Endodermal cell (in vitro differentiated cells): ENCODE data around the gene CCHCR1. TPM values are rescaled to one million over a fixed set of nuclear protein-coding genes. Genes with fewer than 3 reads are reported as not detected.
"Not testable (repeated sequence)": the region's sequence is repeated elsewhere in the genome, so short reads cannot be mapped to it uniquely, and the experiment has no call there.

ENCODE experiments used
- DNase-seq: peaks from one replicate; pipeline ENCODE4 v3.0.0-alpha.2; 2017
- H3K27ac ChIP-seq: 2 replicates; pipeline ENCODE4 v1.5.1; 2013; ENCODE audit warnings: mild to moderate bottlenecking, low read depth, low read length, moderate library complexity
- H3K27me3 ChIP-seq: 2 replicates; pipeline ENCODE4 v1.6.1; 2013; ENCODE audit warnings: mild to moderate bottlenecking, low read length, moderate library complexity; ENCODE audit not compliant: insufficient read depth, control insufficient read depth, poor library complexity, severe bottlenecking
- H3K36me3 ChIP-seq: 2 replicates; pipeline ENCODE4 v1.7.0; 2013; ENCODE audit warnings: mild to moderate bottlenecking, low read length, moderate library complexity; ENCODE audit not compliant: control insufficient read depth, insufficient read depth
- H3K4me1 ChIP-seq: one replicate; pipeline ENCODE4 v1.7.0; 2013; ENCODE audit warnings: low read length; ENCODE audit not compliant: control insufficient read depth, insufficient read depth
- H3K4me3 ChIP-seq: 2 replicates; pipeline ENCODE4 v1.5.1; 2013; ENCODE audit warnings: mild to moderate bottlenecking, low read length, moderate library complexity
- H3K9ac ChIP-seq: 2 replicates; pipeline ENCODE4 v1.6.1; 2013; ENCODE audit warnings: mild to moderate bottlenecking, low read length, moderate library complexity; ENCODE audit not compliant: poor library complexity, severe bottlenecking; ENCODE audit errors: extremely low read depth
- H3K9me3 ChIP-seq: 2 replicates; pipeline ENCODE4 v1.6.1; 2013; ENCODE audit warnings: mild to moderate bottlenecking, low read length, moderate library complexity; ENCODE audit not compliant: control insufficient read depth
- H3K27ac Mint-ChIP-seq: 2 replicates; pipeline ENCODE4 v1.8.0; 2020; ENCODE audit warnings: mixed read lengths
- H3K27me3 Mint-ChIP-seq: 2 replicates; pipeline ENCODE4 v1.8.0; 2021; ENCODE audit warnings: mild to moderate bottlenecking, mixed read lengths; ENCODE audit not compliant: insufficient read depth
- H3K36me3 Mint-ChIP-seq: 2 replicates; pipeline ENCODE4 v1.8.0; 2020; ENCODE audit warnings: low read depth, mixed read lengths
- H3K4me1 Mint-ChIP-seq: 2 replicates; pipeline ENCODE4 v1.8.0; 2020; ENCODE audit warnings: mixed read lengths
- H3K4me3 Mint-ChIP-seq: 2 replicates; pipeline ENCODE4 v1.8.0; 2020; ENCODE audit warnings: mild to moderate bottlenecking, moderate library complexity, mixed read lengths
- H3K9me3 Mint-ChIP-seq: 2 replicates; pipeline ENCODE4 v1.8.0; 2020; ENCODE audit warnings: mild to moderate bottlenecking, mixed read lengths
- CTCF ChIP-seq: fragments of 200-600 bp; sonication (generic); conservative IDR thresholded peaks from 2 replicates; pipeline ENCODE4 v1.5.0; 2021; ENCODE audit warnings: antibody characterized with exemption, mild to moderate bottlenecking
- WGBS, 2 experiments: methylation state at CpG; one replicate each; pipeline versions ENCODE4 v1.1.5 to v1.1.7; 2013; ENCODE audit warnings: missing lambda C conversion rate in 2 of 2, mixed read lengths in 1 of 2; ENCODE audit not compliant: insufficient coverage in 1 of 2, insufficient read length in 1 of 2; 5-methylcytosine and 5-hydroxymethylcytosine counted together
- total RNA-seq, 2 donors: library from RNA; stranded (reverse); fragmentation: NEBNext Ultra II Directional in 1 of 2; extraction: Animal tissue kit (Norgen Biotek cat#: 25700) in 1 of 2; gene quantifications; 2 replicates in 1 of 2; 3 replicates in 1 of 2; pipeline ENCODE4 v1.2.1, GENCODE V29; 2021

Gene CCHCR1
- total RNA-seq, 2 donors from 2014 or later = 56.5 to 73.6 TPM

DNA sequence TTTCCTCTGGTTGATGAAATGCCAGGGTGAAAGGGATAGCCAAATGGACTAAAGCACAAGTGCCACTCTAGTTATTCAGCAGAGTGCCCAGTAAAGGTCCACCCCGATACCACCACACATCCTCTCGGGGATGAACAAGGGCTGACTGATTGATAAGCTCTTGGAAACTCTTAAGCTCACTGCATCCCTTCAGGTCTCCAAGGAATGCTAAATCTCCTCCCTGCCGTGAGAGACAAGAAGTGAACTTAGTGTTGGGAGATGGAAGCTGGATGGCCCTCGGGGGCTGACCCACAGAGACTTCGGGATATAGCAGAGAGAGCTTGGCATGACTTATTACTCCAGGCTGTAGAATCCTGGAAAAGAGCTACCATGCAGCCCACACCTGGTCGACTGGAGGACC is 26.3 kb upstream of the CCHCR1 start:
- H3K4me1 Mint-ChIP-seq = peaks cover 14% of the 10 kb centered on the region
- not testable (repeated sequence) for H3K27me3 ChIP-seq, H3K27ac Mint-ChIP-seq, H3K9me3 ChIP-seq, H3K36me3 Mint-ChIP-seq, H3K27me3 Mint-ChIP-seq, H3K36me3 ChIP-seq, H3K9ac ChIP-seq, H3K4me3 Mint-ChIP-seq, H3K4me1 ChIP-seq, H3K27ac ChIP-seq, H3K9me3 Mint-ChIP-seq, H3K4me3 ChIP-seq
- 66 to 81% methylated on average over 3 to 6 of the region's 6 CpGs for WGBS, 2 experiments
- peak; percentile 50 for DNase-seq

DNA sequence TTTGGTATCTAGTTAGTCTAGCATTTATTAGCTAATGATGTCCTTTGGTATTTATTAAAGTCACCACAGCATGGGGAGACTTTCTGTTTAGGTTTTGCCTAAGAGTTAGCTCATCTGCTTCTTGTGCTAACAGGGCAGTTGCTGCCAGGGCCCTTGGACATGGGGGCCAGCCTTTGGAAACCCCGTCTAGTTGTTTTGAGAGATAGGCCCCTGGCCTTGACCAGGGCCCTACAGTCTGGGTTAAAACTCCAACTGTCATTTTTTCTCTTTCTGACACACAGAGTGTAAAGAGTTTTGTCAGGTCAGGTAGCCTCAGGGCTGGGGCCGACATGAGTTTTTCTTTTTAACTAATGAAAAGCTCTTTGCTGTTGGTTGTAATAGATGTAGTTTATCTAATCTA is 25.7 kb upstream of the CCHCR1 start:
- H3K36me3 Mint-ChIP-seq, H3K27ac ChIP-seq, H3K27ac Mint-ChIP-seq, H3K9me3 Mint-ChIP-seq, H3K9me3 ChIP-seq, H3K27me3 Mint-ChIP-seq, H3K4me3 ChIP-seq, H3K4me3 Mint-ChIP-seq, H3K4me1 ChIP-seq, H3K9ac ChIP-seq, H3K36me3 ChIP-seq, DNase-seq, H3K27me3 ChIP-seq: not testable (repeated sequence)
- H3K4me1 Mint-ChIP-seq = peaks cover 18% of the 10 kb centered on the region
- 92 to 100% methylated on average over 1 of the region's 2 CpGs for WGBS, 2 experiments

DNA sequence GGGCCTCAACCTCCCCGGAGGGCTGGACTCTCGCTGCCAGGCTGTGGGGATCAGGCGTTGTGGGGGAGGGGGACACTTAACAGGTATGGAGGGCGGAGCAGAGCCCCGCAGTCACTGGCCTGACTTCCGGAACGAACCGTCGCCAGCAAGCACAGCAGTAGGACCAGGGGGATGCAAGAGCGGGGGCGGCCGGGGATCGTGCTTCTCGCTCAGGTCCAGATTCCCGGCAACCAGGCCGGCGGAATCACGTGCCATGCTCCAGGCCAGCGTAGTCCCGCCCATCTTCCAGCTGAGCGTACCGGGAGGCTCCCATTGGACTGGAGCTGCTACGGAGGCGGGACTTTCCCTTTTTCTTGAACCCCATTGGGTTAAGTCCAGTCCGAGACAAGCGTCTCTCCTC is 22.9 kb upstream of the CCHCR1 start:
- Histone ChIP-seq H3K36me3 (no peaks in the 10 kb centered on the region), H3K9ac (no peak overlapping the region), H3K4me1 (no peaks in the 10 kb centered on the region), H3K9me3 (no peaks in the 10 kb centered on the region), H3K4me3 (no peak overlapping the region), H3K27me3 (no peaks in the 10 kb centered on the region), H3K27ac (no peak overlapping the region)
- H3K27me3 Mint-ChIP-seq = no peaks in the 10 kb centered on the region
- no peak overlapping the region for H3K27ac Mint-ChIP-seq
- no peaks in the 10 kb centered on the region for H3K9me3 Mint-ChIP-seq
- no peak for TF ChIP-seq CTCF
- peak; percentile 75 for DNase-seq
- peaks cover 17% of the 10 kb centered on the region for H3K4me1 Mint-ChIP-seq
- 92 to 95% methylated on average over 20 to 26 of the region's 26 CpGs for WGBS, 2 experiments
- no peak overlapping the region for H3K4me3 Mint-ChIP-seq
- H3K36me3 Mint-ChIP-seq = no peaks in the 10 kb centered on the region

DNA sequence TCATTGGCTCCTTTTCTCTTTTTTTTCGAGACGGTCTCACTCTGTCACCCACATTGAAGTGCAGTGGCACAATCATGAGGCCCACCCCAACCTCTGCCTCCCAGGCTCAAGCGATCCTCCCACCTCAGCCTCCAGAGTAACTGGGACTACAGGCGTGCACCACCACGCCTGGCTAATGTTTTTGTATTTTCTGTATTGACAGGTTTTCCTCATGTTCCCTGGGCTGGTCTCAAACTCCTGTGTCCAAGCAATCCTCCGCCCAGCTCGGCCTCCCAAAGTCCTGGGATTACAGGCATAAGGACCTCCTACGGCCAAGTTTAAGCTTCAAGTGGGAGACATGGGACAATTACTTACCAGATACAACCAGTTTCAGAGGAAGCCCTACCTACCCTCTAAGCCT is 22.3 kb upstream of the CCHCR1 start:
- Mint-ChIP-seq H3K9me3 (no peaks in the 10 kb centered on the region), H3K4me3 (no peak overlapping the region), H3K27me3 (no peaks in the 10 kb centered on the region), H3K36me3 (no peaks in the 10 kb centered on the region), H3K27ac (no peak overlapping the region), H3K4me1 (peaks cover 17% of the 10 kb centered on the region)
- TF ChIP-seq CTCF = no peak
- Histone ChIP-seq H3K9ac (no peak overlapping the region), H3K27me3 (no peaks in the 10 kb centered on the region), H3K4me1 (no peaks in the 10 kb centered on the region), H3K4me3 (no peak overlapping the region), H3K27ac (no peak overlapping the region), H3K36me3 (no peaks in the 10 kb centered on the region), H3K9me3 (no peaks in the 10 kb centered on the region)
- 90 to 94% methylated on average over 6 to 8 of the region's 8 CpGs for WGBS, 2 experiments
- no peak for DNase-seq
